Activated CD8-positive, alpha-beta memory T cell treated with anti-CD3 and anti-CD28 coated beads, Interleukin-2, amount 10 ng/mL, durations not matched to agents 7 days and 5 days (primary cell): Measurements from ENCODE around the gene FAM193B. TPM values are rescaled to one million over a fixed set of nuclear protein-coding genes. Genes with fewer than 3 reads are reported as not detected.

ENCODE experiments used
- ATAC-seq: fragments of 150-1000 bp; cut with Tn5 transposase; one replicate; pipeline ENCODE4 v1.10.0; 2021; ENCODE audit warnings: moderate library complexity
- CTCF ChIA-PET: fragments of 350-600 bp; sonication (Branson Sonifier 250); formaldehyde crosslinking; loops from one replicate; lab custom pipeline; 2021; ENCODE audit warnings: antibody characterized with exemption; lab: Charles Lee
- DNase-seq: peaks from one replicate; pipeline ENCODE4 v3.0.0-alpha.2; 2020
- H3K27ac Mint-ChIP-seq: one replicate; pipeline ENCODE4 v1.8.0; 2021; ENCODE audit warnings: mild to moderate bottlenecking, mixed read lengths
- H3K27me3 Mint-ChIP-seq: one replicate; pipeline ENCODE4 v1.8.0; 2021; ENCODE audit warnings: mixed read lengths
- H3K36me3 Mint-ChIP-seq: one replicate; pipeline ENCODE4 v1.8.0; 2021; ENCODE audit warnings: mild to moderate bottlenecking, mixed read lengths
- H3K4me1 Mint-ChIP-seq: one replicate; pipeline ENCODE4 v1.8.0; 2021; ENCODE audit warnings: mixed read lengths
- H3K4me3 Mint-ChIP-seq: one replicate; pipeline ENCODE4 v1.8.0; 2021; ENCODE audit warnings: mild to moderate bottlenecking, moderate library complexity, mixed read lengths
- H3K9me3 Mint-ChIP-seq: one replicate; pipeline ENCODE4 v1.8.0; 2022; ENCODE audit warnings: low read depth, mixed read lengths
- total RNA-seq, 2 experiments: library from RNA; stranded (reverse); gene quantifications; one replicate each; pipeline ENCODE4 v1.2.3, GENCODE V29; 2021

FAM193B gene
- total RNA-seq, 2 experiments from 2014 or later, result 77.5 to 116 TPM

DNA sequence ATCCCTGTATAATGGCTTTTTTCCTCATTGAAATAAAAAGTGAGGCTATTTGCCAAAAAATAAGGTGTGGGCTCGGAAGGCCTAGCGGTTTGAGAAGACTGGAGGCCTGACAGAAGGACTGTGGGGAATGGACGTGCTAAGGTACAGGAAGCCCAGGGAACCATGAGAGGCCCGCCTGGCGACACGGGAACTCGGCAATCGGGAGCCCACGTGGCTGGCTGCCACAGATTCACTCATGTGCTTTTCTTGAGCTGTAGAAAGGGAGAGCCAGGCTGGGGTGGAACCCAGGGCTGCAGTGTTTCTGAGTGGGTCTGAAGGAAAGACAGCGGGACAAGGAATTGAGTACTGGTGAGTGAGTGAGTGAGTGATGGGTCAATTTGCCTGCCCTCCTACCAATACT lies 25.7 kb downstream of the FAM193B start:
- H3K36me3 Mint-ChIP-seq, result peaks cover 1% of the 10 kb centered on the region
- H3K4me1 Mint-ChIP-seq, result no peaks in the 10 kb centered on the region
- CTCF ChIA-PET, result no interaction called here
- ATAC-seq (no peak), DNase-seq (no peak)
- H3K4me3 Mint-ChIP-seq, result no peak overlapping the region
- H3K27me3 Mint-ChIP-seq, result no peaks in the 10 kb centered on the region
- H3K27ac Mint-ChIP-seq, result no peak overlapping the region
- H3K9me3 Mint-ChIP-seq, result no peaks in the 10 kb centered on the region

- Mint-ChIP-seq H3K27me3 (no peaks in the 10 kb centered on the region), H3K9me3 (no peaks in the 10 kb centered on the region), H3K4me3 (no peak overlapping the region), H3K36me3 (peaks cover 3% of the 10 kb centered on the region), H3K27ac (no peak overlapping the region), H3K4me1 (no peaks in the 10 kb centered on the region)
- ATAC-seq (no peak), DNase-seq (no peak)
- CTCF ChIA-PET, result no interaction called here
Observed at GRCh38 chr5:177527595-177527994, 26.8 kb downstream of the FAM193B start.

- Mint-ChIP-seq H3K27me3 (no peaks in the 10 kb centered on the region), H3K27ac (no peak overlapping the region), H3K9me3 (no peaks in the 10 kb centered on the region), H3K36me3 (peaks cover 4% of the 10 kb centered on the region), H3K4me3 (no peak overlapping the region), H3K4me1 (peaks cover 1% of the 10 kb centered on the region)
- DNase-seq (no peak), ATAC-seq (no peak)
- CTCF ChIA-PET, result interaction anchor here (1.1 to 1.2 kb wide), 2 partner anchors 17 to 125 kb away, joined by 3 read pairs; no protein-coding TSS in a partner anchor
Observed at GRCh38 chr5:177526791-177527190, 27.6 kb downstream of the FAM193B start.

- no peak overlapping the region for H3K27ac Mint-ChIP-seq
- H3K9me3 Mint-ChIP-seq, result no peaks in the 10 kb centered on the region
- CTCF ChIA-PET, result interaction anchor here (1.1 to 1.2 kb wide), 2 partner anchors 17 to 124 kb away, joined by 3 read pairs; no protein-coding TSS in a partner anchor
Observed at GRCh38 chr5:177526191-177526590, 28.2 kb downstream of the FAM193B start.

DNA sequence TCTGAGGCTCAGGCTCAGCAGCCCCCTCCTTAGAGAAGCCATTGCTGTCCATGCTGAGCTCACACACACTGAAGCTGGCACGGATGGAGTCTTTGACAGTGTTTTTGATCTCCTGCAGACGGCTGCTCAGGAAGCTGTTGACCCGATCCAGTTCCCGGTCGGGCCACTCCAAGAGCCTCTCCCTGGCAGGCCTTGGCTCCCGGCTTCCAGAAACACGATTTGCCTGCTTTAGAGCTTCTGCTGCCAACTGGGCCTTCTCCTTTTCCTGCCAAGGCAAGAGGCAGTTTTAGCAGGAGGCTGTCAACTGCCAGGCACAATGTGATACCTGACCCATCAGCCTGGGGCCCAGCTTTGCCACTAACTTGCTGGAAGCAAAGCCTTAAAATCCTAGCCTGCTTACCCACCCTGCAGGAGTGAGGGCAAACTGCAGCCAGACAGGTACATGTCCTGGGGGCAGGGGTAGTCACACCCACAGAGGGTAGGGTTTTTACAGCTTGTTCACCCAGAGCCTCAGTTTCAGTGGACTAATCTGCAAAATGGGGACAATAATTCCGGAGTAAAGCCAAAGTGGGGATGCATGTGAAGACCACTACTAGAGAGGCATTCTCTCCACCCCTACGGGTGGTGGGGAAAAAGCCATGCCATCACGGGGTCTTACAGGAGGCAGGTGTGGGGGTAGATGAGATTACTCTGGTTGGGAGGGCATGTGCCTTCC lies 29.3 kb downstream of the FAM193B start:
- DNase-seq (no peak), ATAC-seq (no peak)
- Mint-ChIP-seq H3K4me3 (no peak overlapping the region), H3K27me3 (no peaks in the 10 kb centered on the region), H3K27ac (no peak overlapping the region), H3K9me3 (no peaks in the 10 kb centered on the region), H3K36me3 (peaks cover 5% of the 10 kb centered on the region), H3K4me1 (peaks cover 17% of the 10 kb centered on the region)
- CTCF ChIA-PET, result interaction anchor here (1.1 kb wide), 1 partner anchor 70 kb away, joined by 3 read pairs; no protein-coding TSS in a partner anchor

More at GRCh38 chr5:177526191-177526590, 28.2 kb downstream of the FAM193B start:
- Mint-ChIP-seq H3K36me3 (peaks cover 5% of the 10 kb centered on the region), H3K4me1 (peaks cover 7% of the 10 kb centered on the region), H3K4me3 (no peak overlapping the region), H3K27me3 (no peaks in the 10 kb centered on the region)
- ATAC-seq, result no peak
- no peak for DNase-seq

DNA sequence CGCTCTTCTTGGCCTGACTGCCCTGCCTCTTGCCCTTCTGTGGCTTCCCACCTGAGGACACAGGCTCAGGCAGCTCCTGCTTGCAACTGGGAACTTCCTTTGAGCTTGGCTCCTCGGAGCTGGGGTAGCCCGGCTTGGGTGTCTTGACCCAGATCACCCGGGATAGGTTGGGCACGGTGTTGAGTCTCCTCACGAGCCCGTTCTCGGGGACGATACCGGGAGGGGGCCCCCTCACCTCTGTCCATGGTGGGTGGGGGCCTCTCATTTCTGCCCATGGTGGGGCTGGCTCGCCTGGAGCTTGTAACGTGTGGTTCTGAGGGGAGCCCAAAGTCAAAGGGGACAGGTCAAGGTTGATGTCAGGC lies 29.8 kb downstream of the FAM193B start:
- Mint-ChIP-seq H3K4me3 (no peak overlapping the region), H3K36me3 (peaks cover 7% of the 10 kb centered on the region), H3K4me1 (peaks cover 22% of the 10 kb centered on the region), H3K27me3 (no peaks in the 10 kb centered on the region), H3K9me3 (no peaks in the 10 kb centered on the region), H3K27ac (no peak overlapping the region)
- ATAC-seq (no peak), DNase-seq (no peak)
- CTCF ChIA-PET, result interaction anchor here (1.1 kb wide), 1 partner anchor 69 kb away, joined by 3 read pairs; no protein-coding TSS in a partner anchor

- no peaks in the 10 kb centered on the region for H3K27me3 Mint-ChIP-seq
- H3K9me3 Mint-ChIP-seq, result no peaks in the 10 kb centered on the region
- no peak overlapping the region for H3K27ac Mint-ChIP-seq
- ATAC-seq, result no peak
- H3K4me3 Mint-ChIP-seq, result no peak overlapping the region
- DNase-seq, result no peak
- CTCF ChIA-PET, result interaction anchor here (1.1 kb wide), 1 partner anchor 69 kb away, joined by 3 read pairs; no protein-coding TSS in a partner anchor
- peaks cover 28% of the 10 kb centered on the region for H3K4me1 Mint-ChIP-seq
- peaks cover 8% of the 10 kb centered on the region for H3K36me3 Mint-ChIP-seq
Observed at GRCh38 chr5:177523711-177524538, 30.4 kb downstream of the FAM193B start.

DNA sequence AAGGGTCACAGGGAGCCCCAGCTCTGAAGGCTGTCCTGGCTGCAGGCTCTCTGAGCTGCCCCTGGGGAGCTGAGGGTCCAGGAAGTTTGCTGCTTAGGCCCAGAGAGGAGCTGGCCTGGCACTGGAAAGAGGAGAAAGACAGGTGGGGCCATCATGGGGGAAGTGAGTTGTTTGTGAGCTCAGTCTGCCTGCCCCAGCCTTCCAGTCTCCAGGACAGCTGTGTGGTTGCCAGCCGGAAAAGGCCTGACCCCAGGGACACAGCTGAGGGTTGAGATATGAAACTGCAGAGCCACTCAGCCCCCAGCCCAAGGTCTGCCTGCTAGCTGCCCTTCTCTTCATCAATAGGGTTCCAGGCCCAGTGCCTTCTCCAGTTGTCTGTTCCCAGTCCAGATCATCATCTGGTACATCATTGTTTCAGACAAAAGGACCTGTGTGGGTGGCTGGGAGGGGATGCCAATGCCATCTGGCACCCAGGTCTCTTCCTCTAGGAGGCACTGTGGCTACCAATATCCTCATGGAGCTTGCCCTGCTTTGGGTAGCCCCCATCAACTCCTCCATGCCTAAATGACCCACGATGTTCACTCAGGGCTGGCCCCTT lies 33.3 kb downstream of the FAM193B start:
- peaks cover 39% of the 10 kb centered on the region for H3K4me1 Mint-ChIP-seq
- CTCF ChIA-PET, result interaction anchor here (1.0 to 1.2 kb wide), 2 partner anchors 17 to 19 kb away, joined by 3 to 5 read pairs; no protein-coding TSS in a partner anchor
- H3K27me3 Mint-ChIP-seq, result no peaks in the 10 kb centered on the region
- peak overlapping the region; percentile 66 for H3K27ac Mint-ChIP-seq
- ATAC-seq (no peak), DNase-seq (no peak)
- H3K4me3 Mint-ChIP-seq, result no peak overlapping the region
- H3K36me3 Mint-ChIP-seq, result peaks cover 16% of the 10 kb centered on the region
- H3K9me3 Mint-ChIP-seq, result no peaks in the 10 kb centered on the region

- CTCF ChIA-PET, result interaction anchor here (1.0 kb wide), 1 partner anchor 16 kb away, joined by 3 read pairs; no protein-coding TSS in a partner anchor
- Mint-ChIP-seq H3K4me3 (no peak overlapping the region), H3K36me3 (peaks cover 19% of the 10 kb centered on the region), H3K9me3 (no peaks in the 10 kb centered on the region), H3K27ac (no peak overlapping the region), H3K4me1 (peaks cover 47% of the 10 kb centered on the region), H3K27me3 (no peaks in the 10 kb centered on the region)
- no peak for DNase-seq
- ATAC-seq, result no peak
Observed at GRCh38 chr5:177520271-177520670, 34.1 kb downstream of the FAM193B start.

DNA sequence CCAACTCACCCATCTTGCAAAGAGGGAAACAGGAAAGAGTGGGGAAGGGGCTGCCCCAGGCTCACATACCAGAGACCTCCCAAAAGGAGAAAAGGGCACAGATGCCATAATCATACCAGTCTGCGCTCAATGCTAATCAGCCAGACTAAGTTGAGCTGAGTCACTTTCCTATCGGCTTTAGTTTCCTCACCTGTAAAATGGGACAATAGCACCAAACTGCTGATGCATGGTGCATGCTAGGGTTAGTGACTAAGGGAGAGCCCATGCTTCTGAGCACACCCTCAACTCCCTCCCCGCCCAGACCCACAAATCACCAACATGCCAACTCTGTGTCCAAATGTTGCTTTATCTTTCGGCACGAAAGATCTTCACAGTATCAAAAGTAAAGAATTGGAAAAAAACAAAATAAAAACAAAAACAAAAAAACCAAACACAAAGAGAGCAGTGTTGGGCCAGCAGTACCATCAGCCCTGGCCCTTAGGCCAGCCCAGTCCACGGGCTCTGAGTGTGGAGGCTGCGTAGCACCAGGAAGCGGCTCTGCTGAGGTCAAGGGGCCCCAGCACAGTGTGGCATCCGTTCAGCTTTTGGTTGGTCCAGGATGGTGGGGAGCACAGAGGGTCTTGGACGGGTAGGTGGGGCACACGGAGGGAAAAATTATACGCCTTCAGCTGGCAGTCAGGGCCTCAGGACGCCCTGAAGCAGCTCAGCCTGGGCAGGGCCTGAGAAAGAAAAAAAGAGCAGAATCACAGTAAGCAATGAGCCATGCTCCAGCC lies 34.7 kb downstream of the FAM193B start:
- peaks cover 19% of the 10 kb centered on the region for H3K36me3 Mint-ChIP-seq
- H3K27me3 Mint-ChIP-seq, result no peaks in the 10 kb centered on the region
- CTCF ChIA-PET, result interaction anchor here (1.2 to 1.5 kb wide), 2 partner anchors 18 to 129 kb away, joined by 3 to 4 read pairs; no protein-coding TSS in a partner anchor
- DNase-seq (no peak), ATAC-seq (no peak)
- H3K4me3 Mint-ChIP-seq, result no peak overlapping the region
- H3K27ac Mint-ChIP-seq, result peak overlapping the region; percentile 15
- H3K4me1 Mint-ChIP-seq, result peaks cover 53% of the 10 kb centered on the region
- H3K9me3 Mint-ChIP-seq, result no peaks in the 10 kb centered on the region

- Mint-ChIP-seq H3K36me3 (peaks cover 22% of the 10 kb centered on the region), H3K4me1 (peaks cover 55% of the 10 kb centered on the region), H3K4me3 (peak within 1 kb of the TSS; percentile 93)
Observed at GRCh38 chr5:177516601-177517568, 37.5 kb downstream of the FAM193B start, which contains the start of gene DDX41. DDX41 (minus strand) TSS chr5:177516961; CDS start chr5:177516945, 16 bp downstream.

More at GRCh38 chr5:177516601-177517568, 37.5 kb downstream of the FAM193B start, which contains the start of gene DDX41:
- Mint-ChIP-seq H3K27ac (peak within 1 kb of the TSS; percentile 85), H3K27me3 (no peaks in the 10 kb centered on the region), H3K9me3 (no peaks in the 10 kb centered on the region)
- peak; percentile 98 for DNase-seq
- CTCF ChIA-PET, result interaction anchor here (0.8 to 2.4 kb wide), 7 partner anchors 10 to 207 kb away, joined by 3 to 17 read pairs (median 5); no protein-coding TSS in a partner anchor
- peak; percentile 92 for ATAC-seq
